Upper lobe of right lung (tissue), 1 donor: ENCODE data around the gene LRCH1. TPM values are rescaled to one million over a fixed set of nuclear protein-coding genes. Genes with fewer than 3 reads are reported as not detected.

ENCODE experiments used
- ATAC-seq: fragments of 200-7000 bp; cut with Tn5 transposase; one replicate; pipeline ENCODE4 v1.9.1; 2020; ENCODE audit warnings: mild to moderate bottlenecking, moderate library complexity
- DNase-seq: peaks from one replicate; pipeline ENCODE4 v3.0.0-alpha.2; 2020
- H3K27ac ChIP-seq: fragments of 200-600 bp; one replicate; pipeline ENCODE4 v1.8.0; 2022
- H3K27me3 ChIP-seq: fragments of 200-600 bp; one replicate; pipeline ENCODE4 v1.8.0; 2022; ENCODE audit warnings: mild to moderate bottlenecking
- H3K36me3 ChIP-seq: fragments of 200-600 bp; one replicate; pipeline ENCODE4 v1.8.0; 2022
- H3K4me1 ChIP-seq: fragments of 200-600 bp; one replicate; pipeline ENCODE4 v1.8.0; 2022
- H3K4me3 ChIP-seq: fragments of 200-600 bp; one replicate; pipeline ENCODE4 v1.8.0; 2022; ENCODE audit warnings: mild to moderate bottlenecking
- H3K9me3 ChIP-seq: fragments of 200-600 bp; one replicate; pipeline ENCODE4 v1.8.0; 2022
- intact Hi-C: fragments of 100-400 bp; cut with DNase I; formaldehyde crosslinking; loops from one replicate; pipeline ENCODE4 v1.11.0; 2022
- total RNA-seq: library from RNA; stranded (reverse); fragmentation: NEBNext Ultra II Directional; extraction: Animal tissue kit (Norgen Biotek cat#: 25700); gene quantifications from one replicate; pipeline ENCODE4 v1.2.1, GENCODE V29; 2021
- TF ChIP-seq, protein P1 (sequence below): fragments of 200-600 bp; IDR thresholded peaks from one replicate; pipeline ENCODE4 v1.8.0; 2022; ENCODE audit warnings: antibody characterized with exemption
- donor health status: DM: no; HTN: yes; CAD: no; lungs with severe emphysema.

Gene LRCH1
- total RNA-seq, 1 donor from 2014 or later, result 32.0 TPM

DNA sequence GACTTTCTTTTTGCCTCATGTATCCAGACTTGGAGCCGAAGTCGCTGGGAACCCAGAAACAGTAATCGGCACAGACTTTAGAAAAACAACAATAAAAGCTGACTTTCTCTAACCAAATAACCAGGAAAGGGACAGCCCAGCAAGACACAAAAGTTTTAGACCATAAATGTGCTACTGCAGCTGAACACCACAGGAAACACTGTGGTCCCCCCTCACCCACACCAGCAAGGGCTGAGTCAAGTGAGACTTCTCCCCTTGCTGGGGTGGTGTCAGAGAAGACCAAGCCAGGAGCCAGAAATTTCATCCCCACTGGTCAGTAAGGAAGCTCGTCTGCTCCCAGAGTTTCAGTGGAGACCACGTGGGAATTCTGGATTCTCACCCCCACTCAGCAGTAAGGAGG is 173.4 kb downstream of the LRCH1 start:
- no peak overlapping the region for H3K27ac ChIP-seq
- peaks cover 82% of the 10 kb centered on the region for H3K36me3 ChIP-seq
- H3K27me3 ChIP-seq, result no peaks in the 10 kb centered on the region
- intact Hi-C loops, result no loop called here
- no peaks in the 10 kb centered on the region for H3K4me1 ChIP-seq
- no peak for DNase-seq
- TF ChIP-seq, protein P1, sequence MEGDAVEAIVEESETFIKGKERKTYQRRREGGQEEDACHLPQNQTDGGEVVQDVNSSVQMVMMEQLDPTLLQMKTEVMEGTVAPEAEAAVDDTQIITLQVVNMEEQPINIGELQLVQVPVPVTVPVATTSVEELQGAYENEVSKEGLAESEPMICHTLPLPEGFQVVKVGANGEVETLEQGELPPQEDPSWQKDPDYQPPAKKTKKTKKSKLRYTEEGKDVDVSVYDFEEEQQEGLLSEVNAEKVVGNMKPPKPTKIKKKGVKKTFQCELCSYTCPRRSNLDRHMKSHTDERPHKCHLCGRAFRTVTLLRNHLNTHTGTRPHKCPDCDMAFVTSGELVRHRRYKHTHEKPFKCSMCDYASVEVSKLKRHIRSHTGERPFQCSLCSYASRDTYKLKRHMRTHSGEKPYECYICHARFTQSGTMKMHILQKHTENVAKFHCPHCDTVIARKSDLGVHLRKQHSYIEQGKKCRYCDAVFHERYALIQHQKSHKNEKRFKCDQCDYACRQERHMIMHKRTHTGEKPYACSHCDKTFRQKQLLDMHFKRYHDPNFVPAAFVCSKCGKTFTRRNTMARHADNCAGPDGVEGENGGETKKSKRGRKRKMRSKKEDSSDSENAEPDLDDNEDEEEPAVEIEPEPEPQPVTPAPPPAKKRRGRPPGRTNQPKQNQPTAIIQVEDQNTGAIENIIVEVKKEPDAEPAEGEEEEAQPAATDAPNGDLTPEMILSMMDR, result no peak
- no peak overlapping the region for H3K4me3 ChIP-seq
- ATAC-seq, result no peak
- H3K9me3 ChIP-seq, result no peaks in the 10 kb centered on the region

DNA sequence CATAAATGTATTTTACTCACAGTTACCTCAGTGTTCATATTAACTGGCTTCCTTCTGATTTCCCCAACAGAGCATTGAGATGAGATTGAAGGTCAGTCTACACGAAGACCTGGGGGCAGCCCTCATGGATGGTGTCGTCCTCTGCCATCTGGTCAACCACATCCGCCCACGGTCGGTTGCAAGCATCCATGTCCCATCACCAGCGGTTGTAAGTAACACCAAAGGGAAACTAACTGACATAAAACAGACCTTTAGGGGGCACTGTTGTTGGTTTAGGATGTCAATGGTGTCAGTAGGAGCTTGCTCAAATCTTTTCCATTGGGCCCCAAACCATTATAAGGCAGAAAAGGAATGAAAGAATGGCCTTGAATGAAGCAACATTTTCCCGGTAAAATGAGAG is 175.8 kb downstream of the LRCH1 start:
- H3K36me3 ChIP-seq, result peaks cover 88% of the 10 kb centered on the region
- no peak for DNase-seq
- TF ChIP-seq, protein P1, result peak; percentile 18
- H3K4me1 ChIP-seq, result no peaks in the 10 kb centered on the region
- peak; percentile 41 for ATAC-seq
- H3K9me3 ChIP-seq, result no peaks in the 10 kb centered on the region
- no peaks in the 10 kb centered on the region for H3K27me3 ChIP-seq
- no peak overlapping the region for H3K4me3 ChIP-seq
- H3K27ac ChIP-seq, result no peak overlapping the region
- intact Hi-C loops, result no loop called here

DNA sequence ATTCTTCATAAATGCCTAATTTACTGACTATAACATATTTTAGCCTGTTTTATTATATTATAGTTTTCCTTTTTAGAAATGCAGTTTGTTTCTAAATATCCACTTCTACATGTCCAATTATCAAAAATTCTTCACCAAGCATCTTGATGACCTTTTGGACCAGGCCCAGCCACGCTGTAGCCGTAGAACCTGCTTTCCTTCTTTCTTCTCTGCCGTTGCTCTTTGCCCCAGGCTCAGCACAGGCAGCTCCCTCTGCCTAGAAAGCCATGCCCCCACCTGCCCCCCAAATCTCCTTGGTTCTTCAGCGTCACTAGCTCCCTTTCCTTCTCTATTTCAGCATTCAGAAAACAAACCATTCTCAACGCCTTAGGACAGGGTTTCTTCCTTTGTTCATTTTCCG is 178.6 kb downstream of the LRCH1 start:
- intact Hi-C loops, result no loop called here

DNA sequence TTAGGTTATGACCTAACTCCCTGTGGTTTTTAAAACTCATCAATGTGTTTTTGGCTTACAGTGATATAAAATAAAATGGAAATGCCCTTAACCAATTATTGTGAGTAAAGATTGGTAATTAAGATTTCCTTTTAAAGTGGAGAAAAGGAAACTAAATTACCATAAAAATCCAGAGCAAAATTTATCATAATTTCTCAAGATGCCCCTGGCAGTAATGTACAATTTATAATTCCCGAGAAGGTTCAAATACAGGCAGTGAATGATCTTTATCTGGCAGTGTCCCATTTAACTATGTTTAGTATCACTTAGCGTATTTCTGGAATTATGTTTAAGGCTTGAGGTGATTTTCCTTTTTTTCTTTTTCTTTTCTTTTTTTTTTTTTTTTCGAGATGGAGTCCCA is 182.5 kb downstream of the LRCH1 start:
- no peak overlapping the region for H3K27ac ChIP-seq
- H3K4me3 ChIP-seq, result no peak overlapping the region
- no peaks in the 10 kb centered on the region for H3K27me3 ChIP-seq
- peaks cover 65% of the 10 kb centered on the region for H3K36me3 ChIP-seq
- intact Hi-C loops, result no loop called here
- ATAC-seq (no peak), DNase-seq (no peak)
- TF ChIP-seq, protein P1, result no peak
- no peaks in the 10 kb centered on the region for H3K4me1 ChIP-seq
- no peaks in the 10 kb centered on the region for H3K9me3 ChIP-seq

More for the DNA sequence above, 178.6 kb downstream of the LRCH1 start:
- TF ChIP-seq, protein P1, result no peak
- Histone ChIP-seq H3K4me3 (no peak overlapping the region), H3K27ac (no peak overlapping the region), H3K9me3 (no peaks in the 10 kb centered on the region), H3K4me1 (no peaks in the 10 kb centered on the region), H3K27me3 (no peaks in the 10 kb centered on the region), H3K36me3 (peaks cover 82% of the 10 kb centered on the region)
- DNase-seq (no peak), ATAC-seq (no peak)

DNA sequence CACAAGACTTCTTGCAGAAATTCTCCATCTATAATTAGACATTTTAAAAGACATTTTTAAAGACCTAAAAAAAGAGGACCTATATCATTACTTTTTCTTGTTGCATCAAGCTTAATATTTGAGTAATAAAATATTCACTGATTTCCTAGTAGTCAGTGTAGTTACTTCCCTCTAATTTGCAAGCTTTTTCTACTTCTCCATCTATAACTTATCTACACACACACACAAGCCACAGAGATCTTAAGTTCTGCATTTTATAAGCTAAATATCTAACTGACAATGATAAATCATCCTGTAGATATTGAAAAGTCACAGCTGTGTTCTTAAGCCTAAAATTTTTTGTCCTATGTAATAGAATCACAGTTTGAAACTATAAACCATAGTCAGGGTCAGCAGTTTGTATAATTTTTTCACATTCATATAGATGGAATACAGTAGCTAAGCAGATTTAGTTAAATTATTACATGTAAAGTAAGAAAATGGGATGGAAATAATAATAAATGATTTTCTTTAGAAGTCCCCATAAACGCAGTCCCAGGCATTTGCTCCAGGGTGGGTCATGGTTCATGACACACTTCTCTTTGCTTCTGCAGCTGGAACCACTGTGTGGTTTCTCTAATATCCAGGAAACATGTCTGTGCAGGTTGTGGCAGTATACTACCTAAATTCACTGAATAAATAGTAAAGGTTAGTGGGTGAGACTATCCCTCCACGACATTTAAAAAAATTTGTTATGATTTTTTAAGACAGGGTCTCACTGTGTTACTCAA is 183.8 kb downstream of the LRCH1 start:
- Histone ChIP-seq H3K27ac (no peak overlapping the region), H3K4me3 (no peak overlapping the region), H3K4me1 (no peaks in the 10 kb centered on the region), H3K36me3 (peaks cover 58% of the 10 kb centered on the region), H3K9me3 (no peaks in the 10 kb centered on the region), H3K27me3 (no peaks in the 10 kb centered on the region)
- ATAC-seq, result peak; percentile 29
- intact Hi-C loops, result no loop called here
- no peak for DNase-seq
- TF ChIP-seq, protein P1, result no peak
